Sigmoid colon (tissue), 7 donors: Measurements from ENCODE around the gene PRAC1. TPM values are rescaled to one million over a fixed set of nuclear protein-coding genes. Genes with fewer than 3 reads are reported as not detected.

Source experiments
- DNase-seq: peaks from one replicate; pipeline ENCODE4 v3.0.0-alpha.2; 2019
- H3K27ac ChIP-seq, 4 donors: fragments of 200-600 bp; sonication (generic); one replicate each; pipeline ENCODE4 v1.5.1; 2016 to 2019; ENCODE audit warnings: mild to moderate bottlenecking in 1 of 4
- H3K27me3 ChIP-seq, 3 donors: fragments of 200-600 bp; sonication (generic); one replicate each; pipeline ENCODE4 v1.5.1; 2019; ENCODE audit warnings: mild to moderate bottlenecking in 1 of 3
- H3K36me3 ChIP-seq, 4 donors: fragments of 200-600 bp; sonication (generic); one replicate each; pipeline ENCODE4 v1.5.1; 2016 to 2019
- H3K4me1 ChIP-seq, 4 donors: fragments of 200-600 bp; sonication (generic); one replicate each; pipeline ENCODE4 v1.5.1; 2017 to 2019
- H3K4me3 ChIP-seq, 4 donors: fragments of 200-600 bp; sonication (generic); one replicate each; pipeline ENCODE4 v1.5.1; 2017 to 2019; ENCODE audit warnings: mild to moderate bottlenecking in 2 of 4, moderate library complexity in 1 of 4
- H3K9me3 ChIP-seq, 4 donors: fragments of 200-600 bp in 3 of 4; sonication (generic) in 3 of 4; one replicate each; pipeline versions ENCODE4 v1.5.1 to v1.6.1; 2013 to 2019
- CTCF ChIP-seq, 4 experiments: fragments of 450-650 bp in 3 of 4; fragments of 200-600 bp in 1 of 4; IDR thresholded peaks; one replicate each; pipeline ENCODE4 v1.5.1; 2016 to 2019; ENCODE audit warnings: antibody characterized with exemption in 4 of 4, mild to moderate bottlenecking in 3 of 4, moderate library complexity in 2 of 4
- EP300 ChIP-seq, 4 donors: sonication (generic); formaldehyde crosslinking; IDR thresholded peaks; one replicate each; pipeline ENCODE4 v1.6.1; 2017; ENCODE audit warnings: antibody characterized with exemption in 4 of 4
- POLR2A ChIP-seq, 2 donors: fragments of 450-650 bp; IDR thresholded peaks; one replicate each; pipeline ENCODE4 v1.6.1; 2016; ENCODE audit warnings: antibody characterized with exemption in 2 of 2, mild to moderate bottlenecking in 2 of 2, moderate library complexity in 2 of 2
- POLR2AphosphoS5 ChIP-seq, 4 donors: sonication (generic); formaldehyde crosslinking; IDR thresholded peaks; one replicate each; pipeline ENCODE4 v1.6.1; 2017; ENCODE audit warnings: antibody characterized with exemption in 4 of 4
- whole genome bisulfite sequencing, 2 donors: extraction: QIAGEN DNeasy Blood & Tissue Kit; methylation state at CpG; one replicate each; pipeline ENCODE4 v1.1.7; 2013; 5-methylcytosine and 5-hydroxymethylcytosine counted together
- intact Hi-C: fragments of 100-400 bp; cut with DNase I; formaldehyde crosslinking; loops from one replicate; pipeline ENCODE4 v1.15.1; 2023
- polyA plus RNA-seq, 3 donors: library from polyadenylated mRNA; stranded (reverse); fragments of 200-250 nt; gene quantifications; one replicate each; pipeline ENCODE4 v1.2.3, GENCODE V29; 2013
- total RNA-seq, 4 donors: library from RNA; depleted of rRNA; stranded (reverse); fragments of >200 nt; gene quantifications; one replicate each; pipeline ENCODE4 v1.1.0, GENCODE V29; 2016
- donor health status: healthy with polysubstance abuse.
- donor health status: Bipolar disorder and iron deficiency.
- donor health status: healthy.

The PRAC1 gene
- total and polyA plus RNA-seq, 7 donors: 9.1 to 572 (median 388) TPM; not detected in 2

- H3K27ac ChIP-seq: no peak overlapping the region
- peaks cover 0 to 17% (median 17%) of the 10 kb centered on the region in 4 donors for H3K4me1 ChIP-seq
- H3K9me3 ChIP-seq: no peaks in the 10 kb centered on the region
- TF ChIP-seq POLR2AphosphoS5 (IDR thresholded peaks at IDR 0.05) (no peak), EP300 (IDR thresholded peaks at IDR 0.05) (no peak), POLR2A (IDR thresholded peaks at IDR 0.05) (no peak), CTCF (IDR thresholded peaks at IDR 0.05) (no peak)
- H3K27me3 ChIP-seq: peaks cover 41 to 97% (median 76%) of the 10 kb centered on the region in 3 donors
- peak; percentile 20 for DNase-seq
- intact Hi-C loops: loop anchor here (5.0 kb wide), 1 partner anchor 98 kb away; the partner anchor contains the start of gene HOXB8
- 16 to 33% methylated on average over 5 of the region's 5 CpGs for WGBS, 2 donors
- H3K36me3 ChIP-seq: no peaks in the 10 kb centered on the region
- no peak overlapping the region for H3K4me3 ChIP-seq
Measured at GRCh38 chr17:48715496-48716399, 6.6 kb downstream of the PRAC1 start.

GRCh38 chr17:48711128-48711527 lies 11.2 kb downstream of the PRAC1 start:
- H3K27ac ChIP-seq: no peak overlapping the region
- DNase-seq: no peak
- intact Hi-C loops: no loop called here
- 73 to 86% methylated on average over 4 of the region's 4 CpGs for WGBS, 2 donors
- no peaks in the 10 kb centered on the region for H3K9me3 ChIP-seq
- TF ChIP-seq POLR2A (IDR thresholded peaks at IDR 0.05) (no peak), EP300 (IDR thresholded peaks at IDR 0.05) (no peak), POLR2AphosphoS5 (IDR thresholded peaks at IDR 0.05) (no peak), CTCF (IDR thresholded peaks at IDR 0.05) (no peak)
- H3K4me3 ChIP-seq: no peak overlapping the region
- peaks cover 13 to 95% (median 30%) of the 10 kb centered on the region in 3 donors for H3K27me3 ChIP-seq
- H3K36me3 ChIP-seq: no peaks in the 10 kb centered on the region
- H3K4me1 ChIP-seq: no peaks in the 10 kb centered on the region

- intact Hi-C loops: no loop called here
- H3K9me3 ChIP-seq: no peaks in the 10 kb centered on the region
- H3K4me1 ChIP-seq: no peaks in the 10 kb centered on the region
- no peak for DNase-seq
- peaks cover 0 to 84% (median 8%) of the 10 kb centered on the region in 3 donors for H3K27me3 ChIP-seq
- H3K4me3 ChIP-seq: no peak overlapping the region
- WGBS, 2 donors: 82 to 90% methylated on average over 11 of the region's 11 CpGs
- TF ChIP-seq POLR2AphosphoS5 (IDR thresholded peaks at IDR 0.05): no peak
- TF ChIP-seq POLR2A (IDR thresholded peaks at IDR 0.05): no peak
- TF ChIP-seq CTCF (IDR thresholded peaks at IDR 0.05): no peak
- TF ChIP-seq EP300 (IDR thresholded peaks at IDR 0.05): no peak
- H3K27ac ChIP-seq: no peak overlapping the region
- no peaks in the 10 kb centered on the region for H3K36me3 ChIP-seq
Measured at GRCh38 chr17:48704361-48705248, 17.7 kb downstream of the PRAC1 start.

GRCh38 chr17:48701864-48702532 lies 20.3 kb downstream of the PRAC1 start:
- Histone ChIP-seq H3K36me3 (no peaks in the 10 kb centered on the region), H3K4me3 (no peak overlapping the region), H3K27ac (no peak overlapping the region), H3K27me3 (peaks cover 0 to 70% (median 8%) of the 10 kb centered on the region in 3 donors), H3K9me3 (no peaks in the 10 kb centered on the region), H3K4me1 (no peaks in the 10 kb centered on the region)
- no peak for TF ChIP-seq CTCF (IDR thresholded peaks at IDR 0.05)
- TF ChIP-seq EP300 (IDR thresholded peaks at IDR 0.05): no peak
- no peak for TF ChIP-seq POLR2A (IDR thresholded peaks at IDR 0.05)
- no peak for TF ChIP-seq POLR2AphosphoS5 (IDR thresholded peaks at IDR 0.05)
- no peak for DNase-seq
- intact Hi-C loops: no loop called here
- WGBS, 2 donors: 96 to 97% methylated on average over 10 of the region's 10 CpGs
